GM18951 (cell line): ENCODE data around the gene KIAA1755.

Source experiments
- POLR2A ChIP-seq: IDR thresholded peaks from 4 replicates; pipeline ENCODE4 v1.6.1; 2011; ENCODE audit warnings: mild to moderate bottlenecking; ENCODE audit not compliant: insufficient read length, insufficient read depth; ENCODE audit errors: extremely low read depth
- in situ Hi-C: fragments of 300-500 bp; cut with MboI; formaldehyde crosslinking; loops from one replicate; pipeline ENCODE4 v1.12.0; 2022; ENCODE audit warnings: low sequenced_read_pairs, mixed read lengths, inconsistent platforms; ENCODE audit not compliant: unreplicated experiment

The KIAA1755 gene

DNA sequence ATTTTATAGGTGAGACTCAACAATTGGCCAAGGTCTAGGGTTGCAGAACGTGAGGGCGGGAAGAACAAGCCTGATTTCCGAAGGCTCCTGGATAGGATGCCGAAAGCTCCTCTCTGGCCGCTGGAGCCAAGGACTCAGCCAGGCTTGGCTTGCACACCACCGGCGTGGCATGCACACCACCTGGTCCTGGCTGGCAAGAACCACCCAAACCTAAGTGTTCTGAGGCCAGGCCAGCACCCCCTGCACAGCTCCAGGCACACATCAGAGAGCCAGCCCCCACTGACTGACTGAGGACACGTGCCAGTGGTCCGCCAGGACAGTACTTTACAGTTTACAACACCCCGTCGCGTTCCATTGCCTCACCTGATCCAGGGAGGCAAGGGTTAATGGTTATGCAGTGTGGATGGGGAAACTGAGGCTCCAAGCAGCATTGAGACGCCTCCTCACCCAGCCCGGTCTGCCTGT, 95.9 kb downstream of the KIAA1755 start:
- in situ Hi-C loops, result loop anchor here (10.0 kb wide), 1 partner anchor 100 kb away; no protein-coding TSS in a partner anchor
- TF ChIP-seq POLR2A, result no peak

DNA sequence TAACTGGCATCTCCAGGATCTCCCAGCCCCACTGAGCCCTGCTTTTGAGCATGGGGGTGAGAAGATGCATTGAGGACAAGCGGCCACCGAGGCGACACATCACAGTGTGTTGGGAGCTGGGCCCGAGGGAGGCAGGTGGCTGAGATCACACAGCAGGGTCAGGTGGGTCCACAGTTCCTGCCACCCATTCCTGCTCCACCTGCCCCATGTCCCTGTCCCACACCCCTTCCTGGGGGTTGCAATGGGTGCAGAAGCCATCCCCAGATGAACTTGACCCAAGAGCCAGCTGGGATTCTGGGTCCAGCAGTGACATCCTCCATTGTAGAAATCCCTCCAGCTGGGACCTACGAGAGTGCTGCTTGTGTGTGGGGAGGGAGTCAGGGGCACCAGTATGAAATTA, 96.5 kb downstream of the KIAA1755 start:
- in situ Hi-C loops, result loop anchor here (10.0 kb wide), 1 partner anchor 99 kb away; no protein-coding TSS in a partner anchor

DNA sequence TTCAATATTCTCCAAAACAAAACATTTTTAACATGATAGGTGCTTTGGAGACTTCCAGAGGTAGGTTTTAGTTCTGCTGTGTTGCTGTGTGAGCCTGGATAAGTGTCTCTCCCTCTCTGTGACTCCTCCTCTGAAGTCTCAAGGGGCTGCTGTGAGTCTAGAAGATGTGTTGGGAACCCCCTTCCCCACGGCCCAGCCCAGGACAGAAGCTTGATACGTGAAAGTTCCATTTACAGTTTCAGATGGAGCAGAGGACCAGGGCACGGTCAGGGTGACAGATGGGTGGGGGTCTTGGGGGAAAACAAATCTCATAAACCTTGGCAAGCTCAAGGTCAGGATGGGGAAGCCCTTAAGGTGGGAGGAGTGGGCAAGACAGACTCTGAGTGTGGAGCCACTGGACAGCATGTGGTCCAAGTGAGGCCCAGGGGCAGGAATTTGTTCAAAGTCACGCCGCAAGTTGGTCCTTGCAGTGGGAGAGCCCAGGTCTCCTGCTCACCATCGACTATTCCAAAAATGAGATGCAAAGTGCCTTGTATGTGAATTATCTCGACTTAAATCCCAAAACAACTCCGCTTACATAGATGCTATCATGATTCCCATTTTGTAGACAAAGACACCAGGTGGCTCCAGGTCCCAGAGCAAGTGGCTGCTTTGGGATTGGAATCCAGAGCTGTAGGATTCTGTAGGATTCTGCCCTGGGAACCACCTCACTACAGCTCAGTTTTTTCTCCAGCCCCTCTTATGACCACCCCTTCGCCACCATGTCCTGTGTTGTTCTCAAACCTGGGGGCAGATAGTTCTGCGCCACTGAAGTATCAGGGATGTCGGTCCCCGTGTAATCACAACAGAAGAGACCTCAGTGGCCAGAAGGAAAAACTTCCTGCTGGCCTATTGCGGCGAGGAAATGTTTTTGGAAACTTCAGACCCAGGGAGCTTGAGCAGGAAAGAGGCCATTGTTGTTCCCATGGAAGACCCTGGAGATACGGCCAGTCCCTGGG, 97.4 kb downstream of the KIAA1755 start:
- in situ Hi-C loops, result loop anchor here (10.0 kb wide), 1 partner anchor 98 kb away; no protein-coding TSS in a partner anchor
- TF ChIP-seq POLR2A, result no peak

More for the DNA sequence above, 96.5 kb downstream of the KIAA1755 start:
- TF ChIP-seq POLR2A, result no peak

GRCh38 chr20:38162149-38162548, 98.4 kb downstream of the KIAA1755 start:
- in situ Hi-C loops, result loop anchor here (10.0 kb wide), 1 partner anchor 97 kb away; no protein-coding TSS in a partner anchor
- TF ChIP-seq POLR2A, result no peak

DNA sequence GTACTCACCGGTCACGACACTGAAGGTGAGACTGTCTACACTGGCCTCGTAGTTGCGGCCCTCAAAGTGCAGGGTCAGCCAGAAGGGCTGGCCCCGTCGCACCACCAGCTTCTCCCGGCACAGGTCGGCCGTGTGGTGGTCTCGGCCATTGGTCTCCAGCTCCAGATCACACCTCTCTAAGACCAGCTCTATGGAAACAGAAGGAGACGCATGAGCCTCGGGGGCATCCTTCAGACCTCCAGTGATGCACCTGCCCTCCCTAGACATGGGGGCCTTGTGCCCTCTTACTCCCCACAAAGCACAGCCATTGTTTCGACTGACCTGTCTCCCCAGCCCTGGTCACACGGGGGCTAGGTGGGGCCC, 99.1 kb downstream of the KIAA1755 start:
- in situ Hi-C loops, result loop anchor here (10.0 kb wide), 1 partner anchor 97 kb away; no protein-coding TSS in a partner anchor

More for the DNA sequence above, 99.1 kb downstream of the KIAA1755 start:
- no peak for TF ChIP-seq POLR2A
